ENCODE measurements around the gene SPHK2.
"Not testable (repeated sequence)": the region's sequence is repeated elsewhere in the genome, so short reads cannot be mapped to it uniquely, and the experiment has no call there.

SPHK2 gene

DNA sequence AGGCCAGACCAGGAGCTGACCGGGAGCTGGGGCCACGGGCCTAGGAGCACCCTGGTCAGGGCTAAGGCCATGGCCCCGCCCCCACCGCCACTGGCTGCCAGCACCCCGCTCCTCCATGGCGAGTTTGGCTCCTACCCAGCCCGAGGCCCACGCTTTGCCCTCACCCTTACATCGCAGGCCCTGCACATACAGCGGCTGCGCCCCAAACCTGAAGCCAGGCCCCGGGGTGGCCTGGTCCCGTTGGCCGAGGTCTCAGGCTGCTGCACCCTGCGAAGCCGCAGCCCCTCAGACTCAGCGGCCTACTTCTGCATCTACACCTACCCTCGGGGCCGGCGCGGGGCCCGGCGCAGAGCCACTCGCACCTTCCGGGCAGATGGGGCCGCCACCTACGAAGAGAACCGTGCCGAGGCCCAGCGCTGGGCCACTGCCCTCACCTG lies 6.6 kb downstream of the SPHK2 start:
- H3K36me3 Mint-ChIP-seq (ENCODE audit: low read depth) = peaks cover 28% of the 10 kb centered on the region
- no peaks in the 10 kb centered on the region for H3K9me3 Mint-ChIP-seq
- H3K27me3 Mint-ChIP-seq = no peaks in the 10 kb centered on the region
- ATAC-seq = no peak
- no peak overlapping the region for H3K27ac Mint-ChIP-seq
- H3K4me1 Mint-ChIP-seq = peaks cover 44% of the 10 kb centered on the region
- no peak overlapping the region for H3K4me3 Mint-ChIP-seq
- no peak for DNase-seq

- ATAC-seq = peak; percentile 63
- peak overlapping the region; percentile 68 for H3K27ac Mint-ChIP-seq
- DNase-seq = peak; percentile 49
- H3K27me3 Mint-ChIP-seq = no peaks in the 10 kb centered on the region
- no peak overlapping the region for H3K4me3 Mint-ChIP-seq
- H3K9me3 Mint-ChIP-seq = no peaks in the 10 kb centered on the region
- H3K36me3 Mint-ChIP-seq (ENCODE audit: low read depth) = peaks cover 21% of the 10 kb centered on the region
- peaks cover 42% of the 10 kb centered on the region for H3K4me1 Mint-ChIP-seq
These were observed 8.0 kb downstream of the SPHK2 start for GRCh38 chr19:48627201-48627864.

GRCh38 chr19:48627865-48628314 lies 8.6 kb downstream of the SPHK2 start:
- H3K36me3 Mint-ChIP-seq (ENCODE audit: low read depth) = peaks cover 20% of the 10 kb centered on the region
- no peak overlapping the region for H3K4me3 Mint-ChIP-seq
- no peak overlapping the region for H3K27ac Mint-ChIP-seq
- DNase-seq (no peak), ATAC-seq (no peak)
- H3K4me1 Mint-ChIP-seq = peaks cover 44% of the 10 kb centered on the region
- H3K27me3 Mint-ChIP-seq = no peaks in the 10 kb centered on the region
- no peaks in the 10 kb centered on the region for H3K9me3 Mint-ChIP-seq

GRCh38 chr19:48628486-48629296 lies 9.4 kb downstream of the SPHK2 start:
- ATAC-seq = no peak
- peaks cover 15% of the 10 kb centered on the region for H3K36me3 Mint-ChIP-seq (ENCODE audit: low read depth)
- peaks cover 46% of the 10 kb centered on the region for H3K4me1 Mint-ChIP-seq
- DNase-seq = no peak
- H3K27ac Mint-ChIP-seq = no peak overlapping the region
- no peaks in the 10 kb centered on the region for H3K9me3 Mint-ChIP-seq
- no peaks in the 10 kb centered on the region for H3K27me3 Mint-ChIP-seq
- H3K4me3 Mint-ChIP-seq = no peak overlapping the region

GRCh38 chr19:48629297-48629598 lies 9.9 kb downstream of the SPHK2 start:
- ATAC-seq = no peak
- Mint-ChIP-seq H3K36me3 (ENCODE audit: low read depth) (peaks cover 13% of the 10 kb centered on the region), H3K4me1 (peaks cover 47% of the 10 kb centered on the region), H3K27me3 (no peaks in the 10 kb centered on the region), H3K27ac (no peak overlapping the region), H3K4me3 (no peak overlapping the region), H3K9me3 (no peaks in the 10 kb centered on the region)
- no peak for DNase-seq

- Mint-ChIP-seq H3K4me3 (no peak overlapping the region), H3K27me3 (no peaks in the 10 kb centered on the region), H3K4me1 (peaks cover 47% of the 10 kb centered on the region), H3K27ac (no peak overlapping the region), H3K9me3 (no peaks in the 10 kb centered on the region), H3K36me3 (ENCODE audit: low read depth) (peaks cover 13% of the 10 kb centered on the region)
- DNase-seq = peak; percentile 47
- ATAC-seq = no peak
These were observed 10.4 kb downstream of the SPHK2 start for GRCh38 chr19:48629599-48630295.

DNA sequence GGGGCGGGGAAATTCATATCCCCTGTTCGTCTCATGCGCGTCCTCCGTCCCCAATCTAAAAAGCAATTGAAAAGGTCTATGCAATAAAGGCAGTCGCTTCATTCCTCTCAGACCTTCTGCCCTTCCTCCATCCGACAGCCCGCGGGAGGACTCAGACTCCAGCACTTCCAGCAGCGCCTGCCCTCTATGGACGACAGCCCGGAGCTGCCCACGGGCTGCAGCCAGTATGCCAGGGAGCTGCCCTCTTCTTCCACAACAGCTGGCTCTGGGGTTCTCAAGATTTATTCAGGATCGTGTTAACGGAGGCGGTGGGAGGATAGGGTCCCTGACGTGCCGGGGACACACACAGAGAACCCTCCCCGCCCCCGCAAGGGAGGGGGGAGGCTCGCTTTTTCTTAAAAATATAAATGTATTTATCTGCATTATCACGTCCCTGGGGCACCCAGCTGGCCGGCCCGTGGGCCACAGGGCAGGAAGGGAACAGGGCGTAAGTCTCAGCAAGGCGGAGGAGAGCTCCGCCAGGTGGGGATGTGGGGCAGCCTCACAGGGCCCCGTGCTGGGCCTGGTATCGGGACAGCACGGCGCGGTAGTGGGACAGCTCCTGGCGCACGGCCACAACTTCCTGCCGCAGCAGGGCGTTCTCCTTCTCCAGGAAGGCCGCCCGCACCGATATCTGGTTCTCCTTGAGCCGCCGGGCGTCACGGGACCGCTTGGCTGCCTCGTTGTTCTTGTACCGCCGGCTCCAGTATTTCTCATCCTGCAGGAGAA lies 11.2 kb downstream of the SPHK2 start:
- no peak overlapping the region for H3K27ac Mint-ChIP-seq
- peaks cover 47% of the 10 kb centered on the region for H3K4me1 Mint-ChIP-seq
- no peak for ATAC-seq
- H3K9me3 Mint-ChIP-seq = no peaks in the 10 kb centered on the region
- DNase-seq = no peak
- no peaks in the 10 kb centered on the region for H3K27me3 Mint-ChIP-seq
- no peak overlapping the region for H3K4me3 Mint-ChIP-seq
- H3K36me3 Mint-ChIP-seq (ENCODE audit: low read depth) = peaks cover 8% of the 10 kb centered on the region

- Mint-ChIP-seq H3K36me3 (ENCODE audit: low read depth) (peaks cover 8% of the 10 kb centered on the region), H3K4me3 (no peak overlapping the region), H3K4me1 (peaks cover 51% of the 10 kb centered on the region), H3K27ac (no peak overlapping the region), H3K9me3 (no peaks in the 10 kb centered on the region), H3K27me3 (peaks cover 2% of the 10 kb centered on the region)
- ATAC-seq (no peak), DNase-seq (no peak)
These were observed 11.9 kb downstream of the SPHK2 start for GRCh38 chr19:48631225-48631624.

DNA sequence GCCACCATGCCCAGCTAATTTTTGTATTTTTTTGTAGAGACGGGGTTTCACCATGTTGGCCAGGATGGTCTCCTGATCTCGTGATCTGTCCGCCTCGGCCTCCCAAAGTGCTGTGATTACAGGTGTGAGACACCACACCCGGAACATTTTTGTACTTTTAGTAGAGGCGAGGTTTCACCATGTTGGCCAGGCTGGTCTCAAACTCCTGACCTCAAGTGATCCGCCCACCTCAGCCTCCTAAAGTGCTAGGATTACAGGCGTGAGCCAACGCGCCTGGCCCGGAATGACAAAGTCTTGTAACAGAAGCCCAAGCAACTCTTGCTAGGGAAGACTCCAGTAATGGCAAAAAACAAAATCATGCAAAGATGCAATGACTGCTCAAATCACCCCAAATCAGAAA lies 13.0 kb downstream of the SPHK2 start:
- H3K9me3 Mint-ChIP-seq; DNase-seq; H3K36me3 Mint-ChIP-seq (ENCODE audit: low read depth); ATAC-seq; H3K27me3 Mint-ChIP-seq; H3K4me3 Mint-ChIP-seq: not testable (repeated sequence)
- peak overlapping the region; percentile 52 for H3K27ac Mint-ChIP-seq
- H3K4me1 Mint-ChIP-seq = peaks cover 44% of the 10 kb centered on the region

GRCh38 chr19:48632692-48633147 lies 13.4 kb downstream of the SPHK2 start:
- H3K27ac Mint-ChIP-seq = peak overlapping the region; percentile 52
- H3K27me3 Mint-ChIP-seq = peaks cover 2% of the 10 kb centered on the region
- ATAC-seq = no peak
- H3K4me1 Mint-ChIP-seq = peaks cover 47% of the 10 kb centered on the region
- no peak overlapping the region for H3K4me3 Mint-ChIP-seq
- peaks cover 5% of the 10 kb centered on the region for H3K36me3 Mint-ChIP-seq (ENCODE audit: low read depth)
- H3K9me3 Mint-ChIP-seq = no peaks in the 10 kb centered on the region
- no peak for DNase-seq

- ATAC-seq (no peak), DNase-seq (no peak)
- Mint-ChIP-seq H3K4me1 (peaks cover 54% of the 10 kb centered on the region), H3K9me3 (no peaks in the 10 kb centered on the region), H3K4me3 (no peak overlapping the region), H3K36me3 (ENCODE audit: low read depth) (peaks cover 5% of the 10 kb centered on the region), H3K27ac (peak overlapping the region; percentile 47), H3K27me3 (peaks cover 2% of the 10 kb centered on the region)
These were observed 14.1 kb downstream of the SPHK2 start for GRCh38 chr19:48633148-48634035.

GRCh38 chr19:48634036-48634342 lies 14.7 kb downstream of the SPHK2 start:
- DNase-seq (no peak), ATAC-seq (no peak)
- Mint-ChIP-seq H3K4me3 (peak overlapping the region; percentile 76), H3K4me1 (peaks cover 60% of the 10 kb centered on the region), H3K9me3 (no peaks in the 10 kb centered on the region), H3K36me3 (ENCODE audit: low read depth) (peaks cover 2% of the 10 kb centered on the region), H3K27me3 (peaks cover 2% of the 10 kb centered on the region), H3K27ac (peak overlapping the region; percentile 89)

DNA sequence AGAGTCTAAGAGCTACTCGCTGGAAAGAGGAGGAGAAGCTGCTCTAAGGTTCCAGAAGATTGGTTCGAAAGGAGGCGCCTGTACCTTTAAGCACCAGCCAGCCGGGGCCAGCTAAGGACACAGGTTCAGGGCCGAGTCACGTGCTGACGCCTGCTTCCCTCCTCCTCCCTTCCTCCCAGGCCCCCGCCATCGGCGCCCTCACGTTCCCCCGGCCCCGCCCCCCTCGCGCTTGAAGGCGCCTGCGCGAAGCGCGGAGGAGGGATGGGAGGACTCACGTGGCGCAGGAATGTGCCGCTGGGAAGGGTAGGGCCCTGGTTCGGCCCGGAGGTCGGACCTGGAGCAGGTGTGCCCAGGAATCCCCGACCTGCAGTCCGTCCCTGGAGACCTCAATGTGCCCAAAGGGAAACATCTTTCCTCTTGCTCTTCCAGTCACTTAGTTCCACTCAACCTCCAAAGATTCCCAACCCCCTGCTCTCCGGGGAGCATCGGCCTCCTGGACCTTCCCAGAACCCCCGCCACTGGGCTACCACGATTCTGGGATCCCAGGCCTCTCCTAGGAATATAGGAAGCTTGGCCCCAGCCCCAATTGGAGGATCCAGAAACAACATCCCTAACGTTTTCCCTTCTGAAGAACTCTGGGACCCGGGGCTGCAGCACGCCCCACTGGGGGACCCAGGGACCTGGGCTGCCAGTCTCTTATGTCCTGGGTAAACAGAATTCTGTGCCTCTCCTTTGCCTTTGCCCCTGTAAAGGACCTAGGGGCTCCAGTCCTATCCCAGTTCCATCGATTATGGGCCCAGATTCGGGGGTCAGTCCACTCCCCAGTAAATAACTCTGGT lies 15.3 kb downstream of the SPHK2 start:
- H3K4me1 Mint-ChIP-seq = peaks cover 63% of the 10 kb centered on the region

More for the DNA sequence above, 15.3 kb downstream of the SPHK2 start:
- H3K27ac Mint-ChIP-seq = peak overlapping the region; percentile 89
- peak; percentile 45 for ATAC-seq
- peaks cover 2% of the 10 kb centered on the region for H3K27me3 Mint-ChIP-seq
- peaks cover 2% of the 10 kb centered on the region for H3K36me3 Mint-ChIP-seq (ENCODE audit: low read depth)
- H3K9me3 Mint-ChIP-seq = no peaks in the 10 kb centered on the region
- peak overlapping the region; percentile 76 for H3K4me3 Mint-ChIP-seq
- peak; percentile 94 for DNase-seq
